IPS DF 6.9 (cell line): ENCODE data around the gene TSKU.
"Not testable (repeated sequence)": the region's sequence is repeated elsewhere in the genome, so short reads cannot be mapped to it uniquely, and the experiment has no call there.

ENCODE experiments used
- DNase-seq: peaks from one replicate; pipeline ENCODE4 v3.0.0-alpha.2; 2013; ENCODE audit warnings: low read depth, low spot score
- H3K27ac ChIP-seq: one replicate; pipeline ENCODE4 v1.5.1; 2013; ENCODE audit warnings: low read length, control low read depth
- H3K27me3 ChIP-seq: 2 replicates; pipeline ENCODE4 v1.6.1; 2013; ENCODE audit warnings: mild to moderate bottlenecking, low read length; ENCODE audit not compliant: control insufficient read depth, insufficient read depth
- H3K36me3 ChIP-seq: 2 replicates; pipeline ENCODE4 v1.6.1; 2013; ENCODE audit warnings: low read length; ENCODE audit not compliant: control insufficient read depth, insufficient read depth
- H3K4me1 ChIP-seq: 2 replicates; pipeline ENCODE4 v1.6.1; 2013; ENCODE audit warnings: low read length; ENCODE audit not compliant: control insufficient read depth, insufficient read depth
- H3K4me3 ChIP-seq: 2 replicates; pipeline ENCODE4 v1.5.1; 2013; ENCODE audit warnings: mild to moderate bottlenecking, low read length
- H3K9me3 ChIP-seq: 2 replicates; pipeline ENCODE4 v1.6.1; 2013; ENCODE audit warnings: low read length, inconsistent platforms; ENCODE audit not compliant: control insufficient read depth, insufficient read depth
- WGBS: extraction: QIAGEN DNeasy Blood & Tissue Kit; methylation state at CpG from one replicate; pipeline ENCODE4 v1.1.7; 2013; ENCODE audit warnings: mixed read lengths, missing lambda C conversion rate; ENCODE audit not compliant: insufficient read length, insufficient coverage; 5-methylcytosine and 5-hydroxymethylcytosine counted together

Gene TSKU

GRCh38 chr11:76783294-76783895 is at the start of gene TSKU:
TSS of gene TSKU (plus strand) at chr11:76783356. CDS start at chr11:76795617, 12,261 bp downstream.
- no CpG with 5 or more reads among the region's 76 CpGs for WGBS
- no peak for DNase-seq

GRCh38 chr11:76733906-76734305 is 49.2 kb upstream of the TSKU start:
- not testable (repeated sequence) for H3K27me3 ChIP-seq, H3K36me3 ChIP-seq, H3K27ac ChIP-seq, H3K4me3 ChIP-seq, H3K9me3 ChIP-seq, H3K4me1 ChIP-seq
- peak; percentile 66 for DNase-seq
- WGBS: no CpG with 5 or more reads among the region's 3 CpGs

More at GRCh38 chr11:76783294-76783895, at the start of gene TSKU:
- Histone ChIP-seq H3K36me3 (no peaks in the 10 kb centered on the region), H3K9me3 (no peaks in the 10 kb centered on the region), H3K4me1 (peaks cover 9% of the 10 kb centered on the region), H3K27me3 (no peaks in the 10 kb centered on the region), H3K27ac (no peak within 1 kb of the TSS), H3K4me3 (peak within 1 kb of the TSS; percentile 69)

- H3K4me1 ChIP-seq: peaks cover 5% of the 10 kb centered on the region; the same call in 1 of the 2 replicates
- no peak for DNase-seq
- WGBS: no CpG with 5 or more reads among the region's 12 CpGs
These were observed 48.4 kb upstream of the TSKU start for GRCh38 chr11:76734456-76735420.

GRCh38 chr11:76735841-76736240 is 47.3 kb upstream of the TSKU start:
- Histone ChIP-seq H3K4me1 (peaks cover 5% of the 10 kb centered on the region; the same call in 1 of the 2 replicates), H3K36me3 (no peaks in the 10 kb centered on the region), H3K9me3 (no peaks in the 10 kb centered on the region), H3K27ac (no peak overlapping the region), H3K4me3 (no peak overlapping the region), H3K27me3 (no peaks in the 10 kb centered on the region)
- DNase-seq: no peak
- WGBS: no CpG with 5 or more reads among the region's 13 CpGs

More at GRCh38 chr11:76734456-76735420, 48.4 kb upstream of the TSKU start:
- no peaks in the 10 kb centered on the region for H3K27me3 ChIP-seq
- H3K27ac ChIP-seq: no peak overlapping the region
- no peaks in the 10 kb centered on the region for H3K36me3 ChIP-seq
- H3K9me3 ChIP-seq: no peaks in the 10 kb centered on the region
- H3K4me3 ChIP-seq: no peak overlapping the region

GRCh38 chr11:76736266-76736665 is 46.9 kb upstream of the TSKU start:
- H3K27me3 ChIP-seq: no peaks in the 10 kb centered on the region
- no peaks in the 10 kb centered on the region for H3K36me3 ChIP-seq
- no peak overlapping the region for H3K4me3 ChIP-seq
- H3K4me1 ChIP-seq: peaks cover 5% of the 10 kb centered on the region; the same call in 1 of the 2 replicates
- no peaks in the 10 kb centered on the region for H3K9me3 ChIP-seq
- no peak overlapping the region for H3K27ac ChIP-seq
- DNase-seq: no peak
- no CpG with 5 or more reads among the region's 4 CpGs for WGBS

- Histone ChIP-seq H3K4me1 (peaks cover 5% of the 10 kb centered on the region; the same call in 1 of the 2 replicates), H3K4me3 (no peak overlapping the region), H3K36me3 (no peaks in the 10 kb centered on the region), H3K27me3 (no peaks in the 10 kb centered on the region), H3K27ac (no peak overlapping the region), H3K9me3 (no peaks in the 10 kb centered on the region)
- DNase-seq: no peak
- no CpG with 5 or more reads among the region's 12 CpGs for WGBS
These were observed 46.2 kb upstream of the TSKU start for GRCh38 chr11:76736773-76737495.

GRCh38 chr11:76738618-76739240 is 44.4 kb upstream of the TSKU start:
- no peak overlapping the region for H3K4me3 ChIP-seq
- no peaks in the 10 kb centered on the region for H3K36me3 ChIP-seq
- H3K27ac ChIP-seq: no peak overlapping the region
- H3K4me1 ChIP-seq: peaks cover 5% of the 10 kb centered on the region; the same call in 1 of the 2 replicates
- no peaks in the 10 kb centered on the region for H3K9me3 ChIP-seq
- DNase-seq: no peak
- H3K27me3 ChIP-seq: no peaks in the 10 kb centered on the region; the same call in 1 of the 2 replicates
- no CpG with 5 or more reads among the region's 8 CpGs for WGBS

GRCh38 chr11:76739798-76740197 is 43.4 kb upstream of the TSKU start:
- Histone ChIP-seq H3K27ac (no peak overlapping the region), H3K36me3 (no peaks in the 10 kb centered on the region), H3K27me3 (no peaks in the 10 kb centered on the region; the same call in 1 of the 2 replicates), H3K4me1 (peaks cover 5% of the 10 kb centered on the region; the same call in 1 of the 2 replicates), H3K9me3 (no peaks in the 10 kb centered on the region), H3K4me3 (no peak overlapping the region)
- DNase-seq: no peak
- WGBS: no CpG with 5 or more reads among the region's 6 CpGs

GRCh38 chr11:76740772-76741171 is 42.4 kb upstream of the TSKU start:
- DNase-seq: no peak
- H3K27me3 ChIP-seq: no peaks in the 10 kb centered on the region; the same call in 1 of the 2 replicates
- WGBS: no CpG with 5 or more reads among the region's 5 CpGs
- no peak overlapping the region for H3K4me3 ChIP-seq
- H3K27ac ChIP-seq: no peak overlapping the region
- H3K36me3 ChIP-seq: no peaks in the 10 kb centered on the region
- H3K4me1 ChIP-seq: peaks cover 2% of the 10 kb centered on the region; the same call in 1 of the 2 replicates
- H3K9me3 ChIP-seq: no peaks in the 10 kb centered on the region
